Ishikawa (cell line): ENCODE measurements around the gene DMBT1.

Source experiments
- CEBPB ChIP-seq: IDR thresholded peaks from 2 replicates; pipeline ENCODE4 v1.6.1; 2012
- CREB1 ChIP-seq: IDR thresholded peaks from 2 replicates; pipeline ENCODE4 v1.6.1; 2012; ENCODE audit warnings: low read depth
- EGR1 ChIP-seq: IDR thresholded peaks from 2 replicates; pipeline ENCODE4 v1.6.1; 2012
- EP300 ChIP-seq: IDR thresholded peaks from 2 replicates; pipeline ENCODE4 v1.6.1; 2012; ENCODE audit warnings: borderline replicate concordance
- FOXM1 ChIP-seq: IDR thresholded peaks from 2 replicates; pipeline ENCODE4 v1.6.1; 2012; ENCODE audit warnings: low read depth, borderline replicate concordance
- MAX ChIP-seq: IDR thresholded peaks from 2 replicates; pipeline ENCODE4 v1.6.1; 2012
- NFIC ChIP-seq: IDR thresholded peaks from 2 replicates; pipeline ENCODE4 v1.6.1; 2012
- RAD21 ChIP-seq: IDR thresholded peaks from 2 replicates; pipeline ENCODE4 v1.6.1; 2012; ENCODE audit warnings: low read depth
- REST ChIP-seq: IDR thresholded peaks from 2 replicates; pipeline ENCODE4 v1.6.1; 2012; ENCODE audit warnings: low read depth, mild to moderate bottlenecking
- TAF1 ChIP-seq: IDR thresholded peaks from 2 replicates; pipeline ENCODE4 v1.6.1; 2012; ENCODE audit warnings: low read depth, mild to moderate bottlenecking
- TCF12 ChIP-seq: IDR thresholded peaks from 2 replicates; pipeline ENCODE4 v1.6.1; 2012; ENCODE audit warnings: low read depth
- TEAD4 ChIP-seq: IDR thresholded peaks from 2 replicates; pipeline ENCODE4 v1.6.1; 2012
- USF1 ChIP-seq: IDR thresholded peaks from 2 replicates; pipeline ENCODE4 v1.6.1; 2012
- YY1 ChIP-seq: IDR thresholded peaks from 2 replicates; pipeline ENCODE4 v1.6.1; 2012; ENCODE audit warnings: low read depth
- ZBTB7A ChIP-seq: IDR thresholded peaks from 2 replicates; pipeline ENCODE4 v1.6.1; 2012; ENCODE audit warnings: low read depth

Gene DMBT1

GRCh38 chr10:122646511-122647382, 86.2 kb downstream of the DMBT1 start:
- no peak for TF ChIP-seq MAX
- no peak for TF ChIP-seq CEBPB
- no peak for TF ChIP-seq REST
- TF ChIP-seq CREB1 = no peak
- TF ChIP-seq TAF1 = no peak

GRCh38 chr10:122647383-122647968, 86.9 kb downstream of the DMBT1 start:
- TF ChIP-seq TCF12 = no peak
- no peak for TF ChIP-seq TAF1
- TF ChIP-seq MAX = no peak
- TF ChIP-seq ZBTB7A = no peak
- TF ChIP-seq CEBPB = no peak
- no peak for TF ChIP-seq CREB1
- TF ChIP-seq NFIC = no peak
- no peak for TF ChIP-seq REST
- no peak for TF ChIP-seq EP300
- TF ChIP-seq YY1 = no peak
- no peak for TF ChIP-seq USF1
- TF ChIP-seq FOXM1 = no peak
- TF ChIP-seq TEAD4 = no peak
- no peak for TF ChIP-seq RAD21
- TF ChIP-seq EGR1 = no peak

- TF ChIP-seq CREB1 (no peak), RAD21 (peak; percentile 90)
Observed at GRCh38 chr10:122648599-122649428, 88.3 kb downstream of the DMBT1 start.

GRCh38 chr10:122649903-122650302, 89.3 kb downstream of the DMBT1 start:
- TF ChIP-seq MAX (no peak), CEBPB (no peak), NFIC (no peak)

GRCh38 chr10:122650331-122650730, 89.8 kb downstream of the DMBT1 start:
- TF ChIP-seq FOXM1 (no peak), CEBPB (no peak), REST (no peak), RAD21 (no peak), TCF12 (no peak), EP300 (no peak), YY1 (no peak), NFIC (no peak), TAF1 (no peak), ZBTB7A (no peak), CREB1 (no peak), TEAD4 (no peak), USF1 (no peak), MAX (no peak), EGR1 (no peak)
